WTC11 (cell line): ENCODE measurements around the gene PACS1. TPM values are rescaled to one million over a fixed set of nuclear protein-coding genes. Genes with fewer than 3 reads are reported as not detected.

Source experiments
- ATAC-seq: fragments of 200-7000 bp; cut with Tn5 transposase; 2 replicates; pipeline ENCODE4 v1.10.0; 2021; ENCODE audit warnings: mild to moderate bottlenecking, moderate library complexity
- CTCF ChIA-PET: fragments of 300-600 bp; sonication (Branson Sonifier 250); formaldehyde crosslinking; loops from one replicate; lab custom pipeline; 2021; ENCODE audit warnings: antibody characterized with exemption; lab: Charles Lee
- POLR2A ChIA-PET: fragments of 350-600 bp; sonication (Branson Sonifier 250); formaldehyde crosslinking; loops from one replicate; lab custom pipeline; 2021; ENCODE audit warnings: antibody characterized with exemption; lab: Charles Lee
- DNase-seq: peaks from one replicate; pipeline ENCODE4 v3.0.0; 2021; ENCODE audit warnings: low spot score
- H3K27ac Mint-ChIP-seq: 2 replicates; pipeline ENCODE4 v1.8.0; 2021; ENCODE audit warnings: mixed read lengths
- H3K27me3 Mint-ChIP-seq: 2 replicates; pipeline ENCODE4 v1.8.0; 2021; ENCODE audit warnings: low read depth, mild to moderate bottlenecking, moderate library complexity, mixed read lengths
- H3K36me3 Mint-ChIP-seq: 2 replicates; pipeline ENCODE4 v1.8.0; 2021; ENCODE audit warnings: mixed read lengths
- H3K4me1 Mint-ChIP-seq: 2 replicates; pipeline ENCODE4 v1.8.0; 2022; ENCODE audit warnings: mixed read lengths
- H3K4me3 Mint-ChIP-seq: 2 replicates; pipeline ENCODE4 v1.8.0; 2021; ENCODE audit warnings: mild to moderate bottlenecking, moderate library complexity, mixed read lengths
- H3K9me3 Mint-ChIP-seq: 2 replicates; pipeline ENCODE4 v1.8.0; 2021; ENCODE audit warnings: mixed read lengths
- ATF1 ChIP-seq: sonication (generic); formaldehyde crosslinking; IDR thresholded peaks from 2 replicates; pipeline ENCODE4 v1.8.1; 2023; ENCODE audit warnings: mild to moderate bottlenecking, moderate library complexity, missing genetic modification reagents
- ATF6 ChIP-seq: sonication (generic); formaldehyde crosslinking; IDR thresholded peaks from 2 replicates; pipeline ENCODE4 v1.8.1; 2023; ENCODE audit warnings: mild to moderate bottlenecking, missing genetic modification reagents
- CREB1 ChIP-seq: sonication (generic); formaldehyde crosslinking; IDR thresholded peaks from 2 replicates; pipeline ENCODE4 v1.8.0; 2023; ENCODE audit warnings: mild to moderate bottlenecking, missing genetic modification reagents
- CTCF ChIP-seq: fragments of 200-600 bp; IDR thresholded peaks from 2 replicates; pipeline ENCODE4 v1.8.0; 2022; ENCODE audit warnings: antibody characterized with exemption
- ETV6 ChIP-seq: sonication (generic); formaldehyde crosslinking; IDR thresholded peaks from 2 replicates; pipeline ENCODE4 v1.8.1; 2022; ENCODE audit warnings: mild to moderate bottlenecking, missing genetic modification reagents
- GRHL2 ChIP-seq: fragments of 250-450 bp; sonication (Bioruptor Pico); IDR thresholded peaks from 2 replicates; pipeline ENCODE4 v1.8.0; 2022; ENCODE audit warnings: mild to moderate bottlenecking, moderate library complexity; ENCODE audit not compliant: insufficient replicate concordance, severe bottlenecking
- GTF2I ChIP-seq: fragments of 250-450 bp; sonication (Bioruptor Pico); conservative IDR thresholded peaks from 2 replicates; pipeline ENCODE4 v1.4.0; 2021; ENCODE audit warnings: mild to moderate bottlenecking
- IRF1 ChIP-seq: sonication (generic); formaldehyde crosslinking; IDR thresholded peaks from 2 replicates; pipeline ENCODE4 v1.8.0; 2023; ENCODE audit warnings: missing genetic modification reagents
- MAX ChIP-seq: sonication (generic); formaldehyde crosslinking; IDR thresholded peaks from 2 replicates; pipeline ENCODE4 v1.8.0; 2022; ENCODE audit warnings: mild to moderate bottlenecking, missing genetic modification reagents
- NR2C2 ChIP-seq: sonication (generic); formaldehyde crosslinking; IDR thresholded peaks from 2 replicates; pipeline ENCODE4 v1.8.0; 2022; ENCODE audit warnings: mild to moderate bottlenecking, missing genetic modification reagents
- OVOL2 ChIP-seq: fragments of 250-450 bp; sonication (Bioruptor Pico); IDR thresholded peaks from 2 replicates; pipeline ENCODE4 v1.9.0; 2021; ENCODE audit warnings: mild to moderate bottlenecking, borderline replicate concordance
- PRRX2 ChIP-seq: fragments of 250-450 bp; sonication (Bioruptor Pico); IDR thresholded peaks from 2 replicates; pipeline ENCODE4 v1.8.0; 2021; ENCODE audit warnings: mild to moderate bottlenecking
- SMAD3 ChIP-seq: sonication (generic); formaldehyde crosslinking; IDR thresholded peaks from 2 replicates; pipeline ENCODE4 v1.8.0; 2022; ENCODE audit warnings: missing genetic modification reagents, mild to moderate bottlenecking, borderline replicate concordance
- SOX15 ChIP-seq: fragments of 250-450 bp; sonication (Bioruptor Pico); IDR thresholded peaks from 2 replicates; pipeline ENCODE4 v1.9.0; 2021; ENCODE audit warnings: mild to moderate bottlenecking
- ZNF121 ChIP-seq: sonication (generic); formaldehyde crosslinking; IDR thresholded peaks from 2 replicates; pipeline ENCODE4 v1.8.0; 2023; ENCODE audit warnings: missing genetic modification reagents
- ZNF138 ChIP-seq: sonication (generic); formaldehyde crosslinking; conservative IDR thresholded peaks from 2 replicates; pipeline ENCODE4 v1.8.1; 2022; ENCODE audit warnings: mild to moderate bottlenecking, moderate library complexity, missing genetic modification reagents
- ZNF423 ChIP-seq: fragments of 250-450 bp; sonication (Bioruptor Pico); IDR thresholded peaks from 2 replicates; pipeline ENCODE4 v2.1.2; 2022; ENCODE audit warnings: mild to moderate bottlenecking, moderate library complexity
- total RNA-seq: library from RNA; stranded (reverse); gene quantifications from 3 replicates; pipeline ENCODE4 v1.2.3, GENCODE V29; 2021
- TF ChIP-seq, protein P1 (sequence below): fragments of 250-450 bp; sonication (Bioruptor Pico); IDR thresholded peaks from 2 replicates; pipeline ENCODE4 v1.9.0; 2021; ENCODE audit warnings: mild to moderate bottlenecking, borderline replicate concordance
- TF ChIP-seq, protein P2 (sequence below): sonication (generic); formaldehyde crosslinking; IDR thresholded peaks from 2 replicates; pipeline ENCODE4 v1.8.1; 2023; ENCODE audit warnings: mild to moderate bottlenecking, missing genetic modification reagents, moderate library complexity
- TF ChIP-seq, protein P3 (sequence below): fragments of 250-450 bp; sonication (Bioruptor Pico); IDR thresholded peaks from 2 replicates; pipeline ENCODE4 v2.1.2; 2022; ENCODE audit warnings: mild to moderate bottlenecking, moderate library complexity

The PACS1 gene
- total RNA-seq, 1 experiment from 2014 or later: 34.8 TPM

DNA sequence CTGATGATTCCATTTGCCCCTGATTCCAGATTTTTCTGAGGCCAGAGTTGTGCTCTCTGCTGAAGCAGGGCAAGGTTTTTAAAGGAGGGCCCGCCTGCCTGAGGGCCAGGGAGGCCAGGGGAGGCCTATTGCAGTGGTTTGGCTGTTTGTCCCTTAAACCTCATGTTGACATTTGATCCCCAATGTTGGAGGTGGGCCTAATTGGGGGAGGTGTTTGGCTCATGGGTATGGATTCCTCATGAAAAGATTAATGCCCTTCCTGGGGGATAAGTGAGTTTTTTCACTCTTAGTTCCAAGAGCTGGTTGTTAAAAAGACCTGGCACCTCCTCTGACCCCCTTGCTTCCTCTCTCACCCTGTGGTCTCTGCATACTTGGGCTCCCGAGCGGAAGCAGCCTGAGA lies 30.3 kb upstream of the PACS1 start (continued):
- TF ChIP-seq GRHL2 (CRISPR knock-in tag): no peak
- no peak for TF ChIP-seq NR2C2 (CRISPR knock-in tag)

DNA sequence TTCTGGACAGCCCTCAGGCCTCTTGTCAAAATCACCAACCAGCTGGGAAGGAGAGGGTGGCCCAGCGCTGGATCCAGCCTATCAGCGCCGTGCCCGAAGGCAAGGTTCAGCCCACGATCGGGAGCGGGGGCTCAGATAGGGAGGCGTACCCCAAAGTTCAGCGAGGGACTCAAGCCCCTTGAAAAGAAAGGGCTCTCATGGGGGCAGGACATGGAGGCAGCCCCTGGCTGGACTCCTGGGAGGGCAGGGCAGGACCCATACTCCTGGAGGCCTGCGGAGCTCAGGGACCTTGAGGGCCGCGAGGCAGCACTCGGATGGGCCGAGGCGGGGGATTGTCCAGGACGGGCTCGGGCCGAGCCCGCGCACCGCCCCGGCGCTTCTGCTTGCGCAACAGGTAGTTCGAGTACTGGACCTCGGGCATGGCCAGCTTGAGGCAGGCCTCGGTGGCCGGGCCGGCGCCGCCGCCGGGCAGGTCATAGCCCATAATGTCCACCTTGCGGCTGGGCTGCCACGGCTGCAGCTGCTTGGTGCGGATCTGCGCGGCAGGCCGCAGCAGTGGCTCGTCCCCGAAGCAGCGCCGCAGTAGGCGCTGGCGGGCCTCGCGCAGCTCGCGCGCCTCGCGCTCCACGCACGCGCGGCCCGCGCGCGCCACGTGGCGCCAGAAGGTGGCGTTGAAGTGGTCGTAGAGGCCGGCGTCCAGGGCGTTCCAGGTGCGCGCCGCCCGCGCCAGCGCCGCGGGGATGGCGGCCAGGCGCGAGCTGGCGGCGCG lies 27.7 kb upstream of the PACS1 start:
- TF ChIP-seq OVOL2: no peak
- no peak for TF ChIP-seq GTF2I (CRISPR knock-in tag)
- TF ChIP-seq, protein P1, sequence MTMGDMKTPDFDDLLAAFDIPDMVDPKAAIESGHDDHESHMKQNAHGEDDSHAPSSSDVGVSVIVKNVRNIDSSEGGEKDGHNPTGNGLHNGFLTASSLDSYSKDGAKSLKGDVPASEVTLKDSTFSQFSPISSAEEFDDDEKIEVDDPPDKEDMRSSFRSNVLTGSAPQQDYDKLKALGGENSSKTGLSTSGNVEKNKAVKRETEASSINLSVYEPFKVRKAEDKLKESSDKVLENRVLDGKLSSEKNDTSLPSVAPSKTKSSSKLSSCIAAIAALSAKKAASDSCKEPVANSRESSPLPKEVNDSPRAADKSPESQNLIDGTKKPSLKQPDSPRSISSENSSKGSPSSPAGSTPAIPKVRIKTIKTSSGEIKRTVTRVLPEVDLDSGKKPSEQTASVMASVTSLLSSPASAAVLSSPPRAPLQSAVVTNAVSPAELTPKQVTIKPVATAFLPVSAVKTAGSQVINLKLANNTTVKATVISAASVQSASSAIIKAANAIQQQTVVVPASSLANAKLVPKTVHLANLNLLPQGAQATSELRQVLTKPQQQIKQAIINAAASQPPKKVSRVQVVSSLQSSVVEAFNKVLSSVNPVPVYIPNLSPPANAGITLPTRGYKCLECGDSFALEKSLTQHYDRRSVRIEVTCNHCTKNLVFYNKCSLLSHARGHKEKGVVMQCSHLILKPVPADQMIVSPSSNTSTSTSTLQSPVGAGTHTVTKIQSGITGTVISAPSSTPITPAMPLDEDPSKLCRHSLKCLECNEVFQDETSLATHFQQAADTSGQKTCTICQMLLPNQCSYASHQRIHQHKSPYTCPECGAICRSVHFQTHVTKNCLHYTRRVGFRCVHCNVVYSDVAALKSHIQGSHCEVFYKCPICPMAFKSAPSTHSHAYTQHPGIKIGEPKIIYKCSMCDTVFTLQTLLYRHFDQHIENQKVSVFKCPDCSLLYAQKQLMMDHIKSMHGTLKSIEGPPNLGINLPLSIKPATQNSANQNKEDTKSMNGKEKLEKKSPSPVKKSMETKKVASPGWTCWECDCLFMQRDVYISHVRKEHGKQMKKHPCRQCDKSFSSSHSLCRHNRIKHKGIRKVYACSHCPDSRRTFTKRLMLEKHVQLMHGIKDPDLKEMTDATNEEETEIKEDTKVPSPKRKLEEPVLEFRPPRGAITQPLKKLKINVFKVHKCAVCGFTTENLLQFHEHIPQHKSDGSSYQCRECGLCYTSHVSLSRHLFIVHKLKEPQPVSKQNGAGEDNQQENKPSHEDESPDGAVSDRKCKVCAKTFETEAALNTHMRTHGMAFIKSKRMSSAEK (CRISPR knock-in tag): no peak
- DNase-seq (no peak), ATAC-seq (no peak)
- CTCF ChIA-PET: interaction anchor here (0.5 to 1.5 kb wide), 4 partner anchors 20 to 181 kb away, joined by 3 to 5 read pairs (median 3); no protein-coding TSS in a partner anchor
- H3K27me3 Mint-ChIP-seq: peaks cover 6% of the 10 kb centered on the region
- H3K4me3 Mint-ChIP-seq: no peak overlapping the region
- H3K9me3 Mint-ChIP-seq: peaks cover 5% of the 10 kb centered on the region
- no peak overlapping the region for H3K27ac Mint-ChIP-seq
- POLR2A ChIA-PET: no interaction called here
- peaks cover 13% of the 10 kb centered on the region for H3K4me1 Mint-ChIP-seq
- H3K36me3 Mint-ChIP-seq: peaks cover 36% of the 10 kb centered on the region

DNA sequence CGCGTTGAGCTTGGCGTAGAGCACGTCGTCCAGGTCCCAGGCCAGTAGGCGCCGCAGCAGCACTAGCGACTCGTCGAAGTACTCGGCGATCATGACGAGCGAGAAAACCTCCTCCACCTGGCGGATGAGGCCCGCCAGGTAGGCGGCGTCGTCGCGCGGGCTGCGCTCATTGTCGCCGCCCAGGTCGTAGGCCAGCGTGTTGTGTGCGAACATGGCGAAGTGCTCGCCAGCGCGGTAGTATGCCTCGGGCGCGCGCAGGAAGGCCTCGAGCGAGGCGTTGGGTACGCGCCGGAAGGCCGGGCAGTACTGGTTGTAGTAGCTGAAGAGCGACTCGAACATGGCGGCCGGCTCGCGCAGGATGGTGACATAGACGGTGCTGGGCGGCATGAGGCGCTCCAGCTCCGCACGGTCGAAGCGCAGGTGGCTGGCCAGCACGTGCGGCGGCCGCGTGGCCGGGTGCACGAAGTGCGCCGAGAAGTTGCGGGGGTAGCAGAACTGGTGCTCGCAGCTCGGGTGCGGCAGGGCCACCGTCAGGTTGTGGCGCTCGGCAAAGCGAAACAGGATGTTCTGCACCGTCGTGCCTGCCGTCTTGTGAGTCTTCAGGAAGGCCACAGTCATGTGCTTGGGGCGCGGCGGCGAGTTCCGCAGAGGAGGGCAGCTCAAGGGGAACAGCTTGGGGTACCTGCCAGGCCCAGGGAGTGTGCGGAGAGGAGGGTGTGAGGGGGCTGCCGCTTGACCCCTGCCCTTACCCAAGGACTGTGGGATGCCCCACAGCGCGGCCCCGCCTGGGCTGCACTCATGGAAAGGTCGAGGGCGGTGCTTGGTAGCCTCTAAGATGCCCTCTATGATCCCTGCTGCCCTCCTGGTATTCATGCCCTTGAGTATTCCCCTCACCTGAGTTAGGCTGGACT lies 26.8 kb upstream of the PACS1 start:
- ATAC-seq: no peak
- H3K9me3 Mint-ChIP-seq: no peaks in the 10 kb centered on the region
- ChIA-PET POLR2A (no interaction called here), CTCF (interaction anchor here (0.5 to 3.3 kb wide), 5 partner anchors 21 to 183 kb away, joined by 3 to 48 read pairs (median 3); partner anchors contain the start of gene MUS81)
- no peaks in the 10 kb centered on the region; the same call in 1 of the 2 replicates for H3K27me3 Mint-ChIP-seq
- H3K4me3 Mint-ChIP-seq: no peak overlapping the region
- DNase-seq: no peak
- H3K4me1 Mint-ChIP-seq: peaks cover 17% of the 10 kb centered on the region
- H3K27ac Mint-ChIP-seq: no peak overlapping the region
- peaks cover 33% of the 10 kb centered on the region for H3K36me3 Mint-ChIP-seq
- TF ChIP-seq SMAD3 (CRISPR knock-in tag): no peak
- TF ChIP-seq IRF1: no peak
- no peak for TF ChIP-seq ZNF138
- TF ChIP-seq, protein P2, sequence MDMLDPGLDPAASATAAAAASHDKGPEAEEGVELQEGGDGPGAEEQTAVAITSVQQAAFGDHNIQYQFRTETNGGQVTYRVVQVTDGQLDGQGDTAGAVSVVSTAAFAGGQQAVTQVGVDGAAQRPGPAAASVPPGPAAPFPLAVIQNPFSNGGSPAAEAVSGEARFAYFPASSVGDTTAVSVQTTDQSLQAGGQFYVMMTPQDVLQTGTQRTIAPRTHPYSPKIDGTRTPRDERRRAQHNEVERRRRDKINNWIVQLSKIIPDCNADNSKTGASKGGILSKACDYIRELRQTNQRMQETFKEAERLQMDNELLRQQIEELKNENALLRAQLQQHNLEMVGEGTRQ (CRISPR knock-in tag): no peak
- no peak for TF ChIP-seq ATF6 (CRISPR knock-in tag)
- TF ChIP-seq ETV6 (CRISPR knock-in tag): no peak
- no peak for TF ChIP-seq SOX15
- TF ChIP-seq PRRX2 (CRISPR knock-in tag): no peak
- no peak for TF ChIP-seq ZNF121
- TF ChIP-seq MAX: no peak
- no peak for TF ChIP-seq CTCF
- TF ChIP-seq, protein P3, sequence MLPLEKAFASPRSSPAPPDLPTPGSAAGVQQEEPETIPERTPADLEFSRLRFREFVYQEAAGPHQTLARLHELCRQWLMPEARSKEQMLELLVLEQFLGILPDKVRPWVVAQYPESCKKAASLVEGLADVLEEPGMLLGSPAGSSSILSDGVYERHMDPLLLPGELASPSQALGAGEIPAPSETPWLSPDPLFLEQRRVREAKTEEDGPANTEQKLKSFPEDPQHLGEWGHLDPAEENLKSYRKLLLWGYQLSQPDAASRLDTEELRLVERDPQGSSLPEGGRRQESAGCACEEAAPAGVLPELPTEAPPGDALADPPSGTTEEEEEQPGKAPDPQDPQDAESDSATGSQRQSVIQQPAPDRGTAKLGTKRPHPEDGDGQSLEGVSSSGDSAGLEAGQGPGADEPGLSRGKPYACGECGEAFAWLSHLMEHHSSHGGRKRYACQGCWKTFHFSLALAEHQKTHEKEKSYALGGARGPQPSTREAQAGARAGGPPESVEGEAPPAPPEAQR: no peak
- TF ChIP-seq CREB1: no peak
- no peak for TF ChIP-seq ATF1 (CRISPR knock-in tag)
- TF ChIP-seq ZNF423 (CRISPR knock-in tag): no peak
